ENCODE measurements around the gene GRK3.
"Not testable (repeated sequence)": the region's sequence is repeated elsewhere in the genome, so short reads cannot be mapped to it uniquely, and the experiment has no call there.

Gene GRK3

DNA sequence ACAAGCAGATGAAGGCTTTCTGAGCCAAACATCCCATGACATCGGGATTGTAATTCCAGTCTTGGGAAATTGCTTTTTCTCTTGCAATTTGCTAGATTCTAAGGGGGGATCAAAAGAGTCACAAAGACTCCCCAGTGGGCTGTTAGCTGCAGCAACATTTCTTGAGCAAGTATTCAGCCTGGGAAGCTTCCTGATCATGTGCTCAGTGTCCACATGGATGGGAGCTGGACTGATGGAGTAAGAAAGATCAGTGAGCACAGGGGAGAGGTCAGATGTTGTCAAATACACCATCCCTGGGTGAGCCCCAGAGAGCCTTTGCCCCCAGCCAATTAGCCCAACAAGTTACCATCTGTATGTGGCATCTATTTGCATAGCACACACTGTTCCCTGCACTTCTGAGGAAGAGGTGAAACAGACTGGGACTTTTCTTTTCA, 10.2 kb upstream of the GRK3 start:
- Histone ChIP-seq H3K27me3 (ENCODE audit: control insufficient read depth, insufficient read depth, low read length) (no peaks in the 10 kb centered on the region), H3K4me1 (ENCODE audit: control insufficient read depth, insufficient read depth, low read length) (no peaks in the 10 kb centered on the region), H3K9ac (ENCODE audit: low read length) (no peak overlapping the region), H3K9me3 (ENCODE audit: control insufficient read depth, low read length) (no peaks in the 10 kb centered on the region), H3K36me3 (ENCODE audit: control insufficient read depth, insufficient read depth, low read length) (no peaks in the 10 kb centered on the region), H3K4me3 (ENCODE audit: low read length) (no peak overlapping the region)

GRCh38 chr22:25554689-25555088, 9.8 kb upstream of the GRK3 start:
- Histone ChIP-seq H3K36me3 (ENCODE audit: control insufficient read depth, insufficient read depth, low read length) (no peaks in the 10 kb centered on the region), H3K4me3 (ENCODE audit: low read length) (no peak overlapping the region), H3K27me3 (ENCODE audit: control insufficient read depth, insufficient read depth, low read length) (no peaks in the 10 kb centered on the region), H3K4me1 (ENCODE audit: control insufficient read depth, insufficient read depth, low read length) (no peaks in the 10 kb centered on the region), H3K9me3 (ENCODE audit: control insufficient read depth, low read length) (no peaks in the 10 kb centered on the region), H3K9ac (ENCODE audit: low read length) (no peak overlapping the region)

DNA sequence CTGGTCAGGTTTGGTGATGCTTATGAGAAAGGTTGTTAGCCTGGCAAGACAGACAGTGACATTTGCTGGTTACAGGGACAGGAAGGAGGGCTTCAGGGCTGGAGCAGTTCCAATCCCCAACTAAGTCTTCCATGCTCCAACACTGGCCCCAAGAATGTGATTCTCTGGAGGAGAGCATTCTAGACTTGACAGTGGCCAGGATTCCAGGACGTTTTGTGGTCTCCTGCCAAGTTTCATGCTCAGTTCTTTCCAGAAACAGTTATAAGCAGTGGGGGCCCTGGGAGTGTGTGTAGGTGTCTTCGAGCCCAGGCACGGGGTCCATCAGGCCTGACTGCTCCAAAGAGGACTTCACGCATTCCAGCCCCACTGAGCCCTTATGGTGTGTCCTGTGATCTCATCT, 8.9 kb upstream of the GRK3 start:
- Histone ChIP-seq H3K9ac (ENCODE audit: low read length) (no peak overlapping the region), H3K27me3 (ENCODE audit: control insufficient read depth, insufficient read depth, low read length) (no peaks in the 10 kb centered on the region)

DNA sequence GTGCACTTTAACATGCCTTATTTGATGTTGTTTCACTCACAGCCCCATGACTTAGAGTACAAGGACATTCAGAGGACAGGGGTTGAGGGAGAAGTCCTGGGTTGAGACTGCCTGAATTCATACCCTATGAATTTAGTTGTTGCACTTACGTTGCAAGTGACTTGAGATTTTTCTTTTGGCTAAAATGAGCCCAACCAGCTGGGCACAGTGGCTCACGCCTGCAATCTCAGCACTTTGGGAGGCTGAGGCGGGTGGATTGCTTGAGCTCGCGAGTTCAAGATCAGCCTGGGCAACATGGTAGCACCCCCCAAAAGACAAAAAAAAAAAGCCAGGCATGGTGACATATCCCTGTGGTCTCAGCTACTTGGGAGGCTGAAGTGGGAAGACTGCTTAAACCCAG, 7.3 kb upstream of the GRK3 start:
- no peak overlapping the region for H3K4me3 ChIP-seq (ENCODE audit: low read length)
- no peaks in the 10 kb centered on the region for H3K36me3 ChIP-seq (ENCODE audit: control insufficient read depth, insufficient read depth, low read length)
- H3K27me3 ChIP-seq (ENCODE audit: control insufficient read depth, insufficient read depth, low read length): no peaks in the 10 kb centered on the region
- no peak overlapping the region for H3K9ac ChIP-seq (ENCODE audit: low read length)
- no peaks in the 10 kb centered on the region for H3K9me3 ChIP-seq (ENCODE audit: control insufficient read depth, low read length)
- H3K4me1 ChIP-seq (ENCODE audit: control insufficient read depth, insufficient read depth, low read length): no peaks in the 10 kb centered on the region

More for the DNA sequence above, 8.9 kb upstream of the GRK3 start:
- Histone ChIP-seq H3K36me3 (ENCODE audit: control insufficient read depth, insufficient read depth, low read length) (no peaks in the 10 kb centered on the region), H3K9me3 (ENCODE audit: control insufficient read depth, low read length) (no peaks in the 10 kb centered on the region), H3K4me3 (ENCODE audit: low read length) (no peak overlapping the region), H3K4me1 (ENCODE audit: control insufficient read depth, insufficient read depth, low read length) (no peaks in the 10 kb centered on the region)

- H3K4me3 ChIP-seq (ENCODE audit: low read length): no peak overlapping the region
- no peak overlapping the region for H3K9ac ChIP-seq (ENCODE audit: low read length)
- no peaks in the 10 kb centered on the region for H3K36me3 ChIP-seq (ENCODE audit: control insufficient read depth, insufficient read depth, low read length)
- H3K27me3 ChIP-seq (ENCODE audit: control insufficient read depth, insufficient read depth, low read length): no peaks in the 10 kb centered on the region
- no peaks in the 10 kb centered on the region for H3K4me1 ChIP-seq (ENCODE audit: control insufficient read depth, insufficient read depth, low read length)
- no peaks in the 10 kb centered on the region for H3K9me3 ChIP-seq (ENCODE audit: control insufficient read depth, low read length)
These were observed 6.1 kb upstream of the GRK3 start for GRCh38 chr22:25558341-25558740.

GRCh38 chr22:25559910-25560309, 4.6 kb upstream of the GRK3 start:
- not testable (repeated sequence) for H3K36me3 ChIP-seq (ENCODE audit: control insufficient read depth, insufficient read depth, low read length); H3K4me1 ChIP-seq (ENCODE audit: control insufficient read depth, insufficient read depth, low read length)

DNA sequence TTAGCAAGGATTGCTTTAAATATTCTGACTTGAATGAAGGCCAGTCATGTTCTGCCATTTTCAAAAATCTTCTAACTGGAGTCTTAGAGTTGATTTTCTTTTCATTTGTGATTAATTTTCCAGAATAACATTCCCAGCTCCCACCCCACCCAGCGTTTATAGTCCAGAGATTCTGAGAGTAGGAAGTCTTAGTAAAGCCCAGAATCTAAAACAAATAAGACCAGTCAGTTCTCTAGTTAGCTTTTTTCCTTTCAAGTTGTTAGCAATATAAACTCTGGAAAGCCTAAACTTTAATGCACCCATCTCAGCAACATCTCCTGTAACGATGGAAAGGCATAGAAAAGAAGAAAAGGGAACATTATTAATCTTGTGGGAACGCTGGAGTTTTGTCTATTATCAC, 3.3 kb upstream of the GRK3 start:
- H3K4me1 ChIP-seq (ENCODE audit: control insufficient read depth, insufficient read depth, low read length); H3K27me3 ChIP-seq (ENCODE audit: control insufficient read depth, insufficient read depth, low read length); H3K9me3 ChIP-seq (ENCODE audit: control insufficient read depth, low read length); H3K4me3 ChIP-seq (ENCODE audit: low read length); H3K36me3 ChIP-seq (ENCODE audit: control insufficient read depth, insufficient read depth, low read length); H3K9ac ChIP-seq (ENCODE audit: low read length): not testable (repeated sequence)

More at GRCh38 chr22:25559910-25560309, 4.6 kb upstream of the GRK3 start:
- not testable (repeated sequence) for H3K4me3 ChIP-seq (ENCODE audit: low read length); H3K9me3 ChIP-seq (ENCODE audit: control insufficient read depth, low read length); H3K27me3 ChIP-seq (ENCODE audit: control insufficient read depth, insufficient read depth, low read length); H3K9ac ChIP-seq (ENCODE audit: low read length)

GRCh38 chr22:25561927-25562326, 2.5 kb upstream of the GRK3 start:
- H3K9me3 ChIP-seq (ENCODE audit: control insufficient read depth, low read length); H3K9ac ChIP-seq (ENCODE audit: low read length); H3K36me3 ChIP-seq (ENCODE audit: control insufficient read depth, insufficient read depth, low read length); H3K4me3 ChIP-seq (ENCODE audit: low read length); H3K27me3 ChIP-seq (ENCODE audit: control insufficient read depth, insufficient read depth, low read length); H3K4me1 ChIP-seq (ENCODE audit: control insufficient read depth, insufficient read depth, low read length): not testable (repeated sequence)

- H3K36me3 ChIP-seq (ENCODE audit: control insufficient read depth, insufficient read depth, low read length); H3K9me3 ChIP-seq (ENCODE audit: control insufficient read depth, low read length); H3K27me3 ChIP-seq (ENCODE audit: control insufficient read depth, insufficient read depth, low read length); H3K4me3 ChIP-seq (ENCODE audit: low read length); H3K4me1 ChIP-seq (ENCODE audit: control insufficient read depth, insufficient read depth, low read length); H3K9ac ChIP-seq (ENCODE audit: low read length): not testable (repeated sequence)
These were observed 1.3 kb upstream of the GRK3 start for GRCh38 chr22:25562966-25563760.

DNA sequence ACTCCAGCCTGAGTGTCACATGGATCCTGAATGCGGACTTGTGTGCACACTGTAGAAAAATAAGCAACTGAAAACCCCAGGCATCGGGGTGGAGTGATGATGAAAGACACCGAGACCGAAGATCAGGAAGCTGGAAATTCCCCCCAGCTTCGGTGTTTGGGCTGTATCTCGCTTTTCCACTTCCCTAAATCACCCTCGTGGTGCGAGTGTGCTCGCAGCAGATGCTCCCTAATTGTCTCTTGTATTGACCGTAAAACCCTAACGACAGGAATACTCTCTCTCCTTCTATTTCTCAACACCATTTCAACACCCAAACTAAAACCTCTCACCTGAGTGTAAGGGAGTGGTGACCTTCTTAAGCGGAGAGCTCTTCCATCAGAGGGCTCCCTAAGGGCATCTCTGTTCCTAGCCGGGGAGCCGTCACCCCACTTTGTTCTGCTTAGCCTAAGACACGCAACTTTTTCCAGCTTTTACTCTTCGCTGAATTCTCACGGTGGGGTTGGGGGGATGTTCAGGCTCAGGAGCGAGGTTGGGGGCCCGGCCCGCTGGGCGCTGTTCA, 635 bp upstream of the GRK3 start:
- no peaks in the 10 kb centered on the region for H3K36me3 ChIP-seq (ENCODE audit: control insufficient read depth, insufficient read depth, low read length)
- H3K4me1 ChIP-seq (ENCODE audit: control insufficient read depth, insufficient read depth, low read length): peaks cover 6% of the 10 kb centered on the region
- H3K9me3 ChIP-seq (ENCODE audit: control insufficient read depth, low read length): no peaks in the 10 kb centered on the region
- peak overlapping the region; percentile 25 for H3K4me3 ChIP-seq (ENCODE audit: low read length)
- peak overlapping the region; percentile 53 for H3K9ac ChIP-seq (ENCODE audit: low read length)
- peaks cover 3% of the 10 kb centered on the region for H3K27me3 ChIP-seq (ENCODE audit: control insufficient read depth, insufficient read depth, low read length)

- H3K9ac ChIP-seq (ENCODE audit: low read length): peak overlapping the region; percentile 47
- peak overlapping the region; percentile 25 for H3K4me3 ChIP-seq (ENCODE audit: low read length)
- no peaks in the 10 kb centered on the region for H3K36me3 ChIP-seq (ENCODE audit: control insufficient read depth, insufficient read depth, low read length)
- H3K27me3 ChIP-seq (ENCODE audit: control insufficient read depth, insufficient read depth, low read length): peaks cover 3% of the 10 kb centered on the region
- H3K4me1 ChIP-seq (ENCODE audit: control insufficient read depth, insufficient read depth, low read length): peaks cover 6% of the 10 kb centered on the region
- no peaks in the 10 kb centered on the region for H3K9me3 ChIP-seq (ENCODE audit: control insufficient read depth, low read length)
These were observed 653 bp downstream of the GRK3 start for GRCh38 chr22:25564979-25565677.

- Histone ChIP-seq H3K4me1 (ENCODE audit: control insufficient read depth, insufficient read depth, low read length) (peaks cover 6% of the 10 kb centered on the region), H3K9ac (ENCODE audit: low read length) (no peak overlapping the region), H3K27me3 (ENCODE audit: control insufficient read depth, insufficient read depth, low read length) (peaks cover 3% of the 10 kb centered on the region), H3K4me3 (ENCODE audit: low read length) (no peak overlapping the region), H3K9me3 (ENCODE audit: control insufficient read depth, low read length) (no peaks in the 10 kb centered on the region), H3K36me3 (ENCODE audit: control insufficient read depth, insufficient read depth, low read length) (no peaks in the 10 kb centered on the region)
These were observed 1.9 kb downstream of the GRK3 start for GRCh38 chr22:25566186-25566897.

Measured in mucosa of stomach (tissue), 1 donor.